Common myeloid progenitor, CD34-positive (primary cell): ENCODE data around the gene NFIA.

Experiments used
- CTCF ChIA-PET: fragments of 350-600 bp; sonication (Branson Sonifier 250); formaldehyde crosslinking; loops from one replicate; lab custom pipeline; 2021; ENCODE audit warnings: antibody characterized with exemption; lab: Charles Lee
- POLR2A ChIA-PET: fragments of 350-600 bp; sonication (Branson Sonifier 250); formaldehyde crosslinking; loops from one replicate; lab custom pipeline; 2021; ENCODE audit warnings: antibody characterized with exemption; lab: Charles Lee
- DNase-seq, 3 donors: peaks; one replicate each; pipeline versions ENCODE4 v3.0.0 to v3.0.0-alpha.2; 2013
- H3K27ac ChIP-seq, 2 experiments: 1 replicate in 1 of 2; 2 replicates in 1 of 2; pipeline ENCODE4 v1.7.0; 2013; ENCODE audit warnings: inconsistent platforms in 2 of 2, low read length in 2 of 2, mild to moderate bottlenecking in 2 of 2, low read depth in 1 of 2, moderate library complexity in 1 of 2; ENCODE audit not compliant: severe bottlenecking in 2 of 2, insufficient read depth in 1 of 2, poor library complexity in 1 of 2
- H3K27me3 ChIP-seq, 5 experiments: replicated peaks in 2 of 5; 1 replicate in 3 of 5; 2 replicates in 2 of 5; pipeline versions ENCODE4 v1.6.1 to v1.7.0; 2013; ENCODE audit warnings: low read length in 4 of 5, mild to moderate bottlenecking in 2 of 5, moderate library complexity in 2 of 5, inconsistent platforms in 1 of 5; ENCODE audit not compliant: insufficient read depth in 5 of 5, control insufficient read depth in 4 of 5
- H3K36me3 ChIP-seq, 4 experiments: 1 replicate in 2 of 4; 2 replicates in 2 of 4; pipeline versions ENCODE4 v1.6.1 to v1.7.0; 2013; ENCODE audit warnings: low read length in 3 of 4, control low read depth in 1 of 4, mild to moderate bottlenecking in 1 of 4; ENCODE audit not compliant: control insufficient read depth in 4 of 4, insufficient read depth in 4 of 4
- H3K4me1 ChIP-seq, 4 experiments: 1 replicate in 3 of 4; 2 replicates in 1 of 4; pipeline versions ENCODE4 v1.6.1 to v1.7.1; 2013; ENCODE audit warnings: low read length in 3 of 4, mild to moderate bottlenecking in 3 of 4, control low read depth in 1 of 4, inconsistent platforms in 1 of 4, moderate library complexity in 1 of 4; ENCODE audit not compliant: control insufficient read depth in 4 of 4, insufficient read depth in 4 of 4; ENCODE audit errors: control extremely low read depth in 1 of 4
- H3K4me3 ChIP-seq, 7 experiments: 1 replicate in 4 of 7; 2 replicates in 3 of 7; pipeline versions ENCODE4 v1.5.1 to v1.7.0; 2013; ENCODE audit warnings: mild to moderate bottlenecking in 7 of 7, low read length in 6 of 7, moderate library complexity in 6 of 7, inconsistent platforms in 2 of 7, low read depth in 2 of 7, control low read depth in 1 of 7; ENCODE audit not compliant: insufficient read depth in 4 of 7, control insufficient read depth in 1 of 7; ENCODE audit errors: extremely low read depth in 1 of 7
- H3K9me3 ChIP-seq, 5 experiments: 1 replicate in 4 of 5; 2 replicates in 1 of 5; pipeline versions ENCODE4 v1.6.1 to v1.7.1; 2013; ENCODE audit warnings: low read length in 4 of 5, mild to moderate bottlenecking in 2 of 5, inconsistent platforms in 1 of 5, low read depth in 1 of 5, moderate library complexity in 1 of 5; ENCODE audit not compliant: control insufficient read depth in 4 of 5, insufficient read depth in 2 of 5; ENCODE audit errors: control extremely low read depth in 1 of 5
- WGBS: methylation state at CpG from one replicate; pipeline ENCODE4 v1.1.5; 2013; ENCODE audit not compliant: insufficient coverage; 5-methylcytosine and 5-hydroxymethylcytosine counted together

The NFIA gene

GRCh38 chr1:61213245-61214011 lies 131.1 kb downstream of the NFIA start:
- no peak overlapping the region for H3K27ac ChIP-seq
- 97% methylated on average over 8 of the region's 12 CpGs for WGBS
- peaks cover 0 to 14% (median 2%) of the 10 kb centered on the region in 4 experiments for H3K4me1 ChIP-seq
- no peaks in the 10 kb centered on the region for H3K9me3 ChIP-seq
- no peak overlapping the region for H3K4me3 ChIP-seq
- H3K27me3 ChIP-seq = no peaks in the 10 kb centered on the region
- CTCF ChIA-PET = interaction anchor here (0.6 to 2.2 kb wide), 3 partner anchors 12 to 56 kb away, joined by 3 to 5 read pairs (median 4); no protein-coding TSS in a partner anchor
- DNase-seq = peak in 2 of 3 donors; percentile 39 to 56
- peaks cover 0 to 3% (median 0%) of the 10 kb centered on the region in 4 experiments for H3K36me3 ChIP-seq
- POLR2A ChIA-PET = interaction anchor here (0.6 kb wide), 1 partner anchor 141 kb away, joined by 3 read pairs; no protein-coding TSS in a partner anchor

- WGBS = no CpG with 5 or more reads among the region's 2 CpGs
- H3K4me1 ChIP-seq = peaks cover 0 to 14% (median 2%) of the 10 kb centered on the region in 4 experiments
- peaks cover 0 to 3% (median 0%) of the 10 kb centered on the region in 4 experiments for H3K36me3 ChIP-seq
- no peaks in the 10 kb centered on the region for H3K9me3 ChIP-seq
- H3K27me3 ChIP-seq = no peaks in the 10 kb centered on the region
- H3K27ac ChIP-seq = no peak overlapping the region
- ChIA-PET CTCF (interaction anchor here (2.2 kb wide), 1 partner anchor 58 kb away, joined by 5 read pairs; no protein-coding TSS in a partner anchor), POLR2A (no interaction called here)
- DNase-seq = no peak
- H3K4me3 ChIP-seq = no peak overlapping the region
Measured at GRCh38 chr1:61215119-61215518, 132.8 kb downstream of the NFIA start.

DNA sequence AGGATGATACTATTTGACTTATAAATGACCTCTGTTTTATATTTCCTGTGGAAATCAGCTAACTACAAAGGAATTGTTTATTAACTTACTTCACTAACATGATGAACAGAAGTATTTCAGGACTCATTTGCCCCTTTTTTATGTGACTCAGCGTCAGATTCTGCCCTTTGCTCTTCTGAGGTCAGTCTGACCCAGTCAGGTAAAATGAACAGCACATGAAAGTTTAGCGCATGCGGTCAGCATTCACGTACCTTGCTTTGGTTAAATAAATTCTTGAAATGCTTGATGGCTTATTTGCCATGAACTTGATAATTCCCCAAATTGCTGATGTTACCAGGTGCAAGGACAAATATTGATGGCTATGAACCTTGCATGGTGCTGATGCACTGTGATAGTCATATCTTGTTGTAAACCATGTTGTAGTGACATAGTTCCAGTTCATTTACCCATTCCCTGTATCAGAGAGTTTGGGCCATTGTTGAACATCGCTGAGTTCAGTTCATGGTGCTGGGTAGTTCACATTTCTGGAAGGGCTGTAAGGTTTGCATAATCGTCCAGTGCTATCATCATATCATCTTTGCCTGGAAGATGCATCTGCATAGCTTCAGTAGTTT lies 133.4 kb downstream of the NFIA start:
- ChIA-PET CTCF (interaction anchor here (2.2 kb wide), 1 partner anchor 58 kb away, joined by 5 read pairs; no protein-coding TSS in a partner anchor), POLR2A (no interaction called here)
- Histone ChIP-seq H3K9me3 (no peaks in the 10 kb centered on the region), H3K36me3 (peaks cover 0 to 3% (median 0%) of the 10 kb centered on the region in 4 experiments), H3K4me3 (no peak overlapping the region), H3K27me3 (no peaks in the 10 kb centered on the region), H3K27ac (no peak overlapping the region), H3K4me1 (peaks cover 0 to 12% (median 1%) of the 10 kb centered on the region in 4 experiments)
- WGBS = 100% methylated on average over 5 of the region's 6 CpGs
- no peak for DNase-seq

- H3K36me3 ChIP-seq = peaks cover 0 to 3% (median 0%) of the 10 kb centered on the region in 4 experiments
- no peak overlapping the region for H3K27ac ChIP-seq
- WGBS = no CpG with 5 or more reads among the region's 2 CpGs
- H3K9me3 ChIP-seq = no peaks in the 10 kb centered on the region
- no peaks in the 10 kb centered on the region for H3K27me3 ChIP-seq
- no peak for DNase-seq
- H3K4me1 ChIP-seq = no peaks in the 10 kb centered on the region
- ChIA-PET POLR2A (interaction anchor here (0.5 kb wide), 1 partner anchor 29 kb away, joined by 4 read pairs; no protein-coding TSS in a partner anchor), CTCF (no interaction called here)
- no peak overlapping the region for H3K4me3 ChIP-seq
Measured at GRCh38 chr1:61220536-61220935, 138.2 kb downstream of the NFIA start.

DNA sequence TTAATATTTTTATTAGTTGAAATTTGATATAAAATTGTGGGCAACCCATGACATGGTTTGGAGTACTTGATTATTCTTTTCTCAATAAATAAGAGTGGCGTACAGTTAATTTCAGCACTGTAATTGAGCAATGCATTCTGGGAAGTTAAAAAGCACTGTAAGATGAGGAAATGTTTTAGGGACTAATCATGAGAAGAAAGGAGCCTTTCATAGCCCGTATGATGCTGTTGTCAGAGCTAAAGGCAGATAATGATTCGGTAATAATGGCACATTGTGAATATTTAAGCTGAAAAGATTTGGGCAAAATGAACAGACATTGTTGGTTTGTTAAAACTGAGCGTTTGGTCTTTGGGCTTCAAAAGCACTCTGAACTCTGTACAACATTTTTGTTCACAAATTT lies 139.3 kb downstream of the NFIA start:
- ChIA-PET POLR2A (no interaction called here), CTCF (no interaction called here)
- no CpG with 5 or more reads among the region's 4 CpGs for WGBS
- Histone ChIP-seq H3K27ac (no peak overlapping the region), H3K9me3 (no peaks in the 10 kb centered on the region), H3K27me3 (no peaks in the 10 kb centered on the region), H3K4me1 (no peaks in the 10 kb centered on the region), H3K4me3 (no peak overlapping the region), H3K36me3 (peaks cover 0 to 3% (median 0%) of the 10 kb centered on the region in 4 experiments)
- no peak for DNase-seq

- WGBS = no CpG with 5 or more reads among the region's 2 CpGs
- Histone ChIP-seq H3K27ac (no peak overlapping the region), H3K27me3 (no peaks in the 10 kb centered on the region), H3K4me3 (no peak overlapping the region), H3K4me1 (no peaks in the 10 kb centered on the region), H3K36me3 (peaks cover 0 to 3% (median 0%) of the 10 kb centered on the region in 4 experiments), H3K9me3 (no peaks in the 10 kb centered on the region)
- DNase-seq = no peak
- POLR2A ChIA-PET = no interaction called here
- CTCF ChIA-PET = interaction anchor here (1.2 kb wide), 1 partner anchor 145 kb away, joined by 3 read pairs; no protein-coding TSS in a partner anchor
Measured at GRCh38 chr1:61222240-61222639, 139.9 kb downstream of the NFIA start.

DNA sequence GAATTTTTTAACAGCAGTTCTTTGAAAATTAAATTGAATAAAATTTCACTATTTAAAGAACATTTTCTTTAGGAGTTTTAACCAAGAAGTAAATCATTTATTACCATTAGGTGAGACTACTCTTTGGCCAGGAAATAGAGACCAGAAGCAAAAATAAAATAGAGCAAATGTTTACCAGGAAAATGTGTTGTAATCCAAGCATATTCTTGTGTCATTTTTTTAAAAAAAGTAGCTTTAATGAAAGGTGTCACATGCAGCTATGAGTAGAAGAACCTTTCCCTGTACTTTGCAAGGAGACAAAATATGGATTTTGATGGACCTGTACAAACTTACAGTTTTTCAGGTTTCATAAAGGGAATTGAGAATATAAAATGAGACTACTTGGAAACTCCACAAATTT lies 140.8 kb downstream of the NFIA start:
- CTCF ChIA-PET = interaction anchor here (0.7 to 1.2 kb wide), 2 partner anchors 146 to 149 kb away, joined by 3 read pairs; no protein-coding TSS in a partner anchor
- DNase-seq = no peak
- Histone ChIP-seq H3K27me3 (no peaks in the 10 kb centered on the region), H3K4me3 (no peak overlapping the region), H3K4me1 (no peaks in the 10 kb centered on the region), H3K9me3 (no peaks in the 10 kb centered on the region), H3K27ac (no peak overlapping the region), H3K36me3 (peaks cover 0 to 2% (median 0%) of the 10 kb centered on the region in 4 experiments)
- POLR2A ChIA-PET = no interaction called here
